Psoas muscle (tissue), 8 donors: ENCODE results near the gene SLC7A6. TPM values are rescaled to one million over a fixed set of nuclear protein-coding genes. Genes with fewer than 3 reads are reported as not detected.

Experiments
- ATAC-seq, 4 donors: fragments of 200-7000 bp; cut with Tn5 transposase; one replicate each; pipeline ENCODE4 v1.9.1; 2020; ENCODE audit warnings: moderate library complexity in 3 of 4, mild to moderate bottlenecking in 2 of 4
- DNase-seq, 2 donors: peaks; one replicate each; pipeline ENCODE4 v3.0.0-alpha.2; 2020
- H3K27ac ChIP-seq: fragments of 200-600 bp; one replicate; pipeline ENCODE4 v1.8.0; 2022
- H3K27me3 ChIP-seq, 3 donors: fragments of 200-600 bp in 1 of 3; one replicate each; pipeline versions ENCODE4 v1.6.1 to v1.8.0; 2013 to 2022; ENCODE audit warnings: low read length in 2 of 3, mild to moderate bottlenecking in 2 of 3, moderate library complexity in 1 of 3; ENCODE audit not compliant: insufficient read depth in 3 of 3
- H3K36me3 ChIP-seq, 2 donors: fragments of 200-600 bp in 1 of 2; one replicate each; pipeline versions ENCODE4 v1.6.1 to v1.8.0; 2013 to 2022; ENCODE audit warnings: low read depth in 1 of 2, mild to moderate bottlenecking in 1 of 2, moderate library complexity in 1 of 2; ENCODE audit not compliant: insufficient read depth in 1 of 2
- H3K4me1 ChIP-seq: fragments of 200-600 bp; one replicate; pipeline ENCODE4 v1.8.0; 2022
- H3K4me3 ChIP-seq: fragments of 200-600 bp; one replicate; pipeline ENCODE4 v1.8.0; 2022; ENCODE audit warnings: mild to moderate bottlenecking
- H3K9me3 ChIP-seq: fragments of 200-600 bp; one replicate; pipeline ENCODE4 v1.8.0; 2022
- WGBS, 3 donors: extraction: QIAGEN DNeasy Blood & Tissue Kit; methylation state at CpG; one replicate each; pipeline versions ENCODE4 v1.1.6 to v1.1.7; 2013; 5-methylcytosine and 5-hydroxymethylcytosine counted together
- intact Hi-C, 2 donors: fragments of 100-400 bp; cut with DNase I; formaldehyde crosslinking; loops; one replicate each; pipeline versions ENCODE4 v1.11.0 to v1.14.2; 2022
- polyA plus RNA-seq, 3 donors: library from polyadenylated mRNA; stranded (reverse); fragments of 200-250 nt; gene quantifications; one replicate each; pipeline ENCODE4 v1.2.3, GENCODE V29; 2013
- total RNA-seq, 4 donors: library from RNA; stranded (reverse); fragmentation: NEBNext Ultra II Directional in 2 of 4; extraction: Animal tissue kit (Norgen Biotek cat#: 25700) in 2 of 4; gene quantifications; one replicate each; pipeline versions ENCODE4 v1.2.1 to v1.2.4, GENCODE V29; 2021 to 2023
- TF ChIP-seq, protein P1 (sequence below): fragments of 200-600 bp; IDR thresholded peaks from one replicate; pipeline ENCODE4 v1.8.0; 2022; ENCODE audit warnings: antibody characterized with exemption
- donor health status: healthy with polysubstance abuse.
- donor health status: DM: no; HTN: no; CAD: no; lungs with moderate emphysema.
- donor health status: Bipolar disorder and iron deficiency.
- donor health status: healthy.
- donor health status: DM: yes; HTN: yes; CAD: no.
- donor health status: DM: no; HTN: no; CAD: no.
- donor health status: DM: no; HTN: no; CAD: no.
- donor health status: DM: yes; HTN: yes; CAD: no.

Gene SLC7A6
- total and polyA plus RNA-seq, 7 donors, result 9.2 to 217 (median 48.7) TPM

DNA sequence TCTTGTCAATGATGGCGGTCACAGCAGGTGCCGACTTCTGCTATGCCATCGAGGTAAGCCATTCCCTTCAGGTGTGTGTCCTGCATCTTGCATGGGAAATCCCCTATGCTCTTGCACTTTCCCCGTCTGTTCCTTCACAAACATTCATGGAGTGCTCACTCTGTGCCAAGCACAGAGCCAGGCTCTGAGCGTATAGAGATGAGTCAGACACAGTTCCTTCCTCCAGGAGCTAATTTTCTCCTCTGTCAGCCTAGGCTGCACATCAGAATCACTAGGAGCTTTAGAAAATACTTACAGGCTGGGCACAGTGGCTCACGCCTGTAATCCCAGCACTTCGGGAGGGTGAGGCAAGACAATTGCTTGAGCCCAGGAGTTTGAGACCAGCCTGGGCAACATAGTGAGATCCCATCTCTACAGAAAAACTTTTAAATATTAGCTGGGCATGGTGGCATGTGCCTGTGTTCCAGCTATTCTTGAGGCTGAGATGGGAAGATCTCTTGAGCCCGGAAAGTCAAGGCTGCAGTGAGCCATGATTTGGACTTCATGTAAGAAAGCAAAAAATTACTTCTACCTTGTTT is 60.5 kb downstream of the SLC7A6 start:
- H3K4me1 ChIP-seq, result no peaks in the 10 kb centered on the region
- DNase-seq (no peak), ATAC-seq (no peak)
- no peaks in the 10 kb centered on the region for H3K27me3 ChIP-seq
- TF ChIP-seq, protein P1, sequence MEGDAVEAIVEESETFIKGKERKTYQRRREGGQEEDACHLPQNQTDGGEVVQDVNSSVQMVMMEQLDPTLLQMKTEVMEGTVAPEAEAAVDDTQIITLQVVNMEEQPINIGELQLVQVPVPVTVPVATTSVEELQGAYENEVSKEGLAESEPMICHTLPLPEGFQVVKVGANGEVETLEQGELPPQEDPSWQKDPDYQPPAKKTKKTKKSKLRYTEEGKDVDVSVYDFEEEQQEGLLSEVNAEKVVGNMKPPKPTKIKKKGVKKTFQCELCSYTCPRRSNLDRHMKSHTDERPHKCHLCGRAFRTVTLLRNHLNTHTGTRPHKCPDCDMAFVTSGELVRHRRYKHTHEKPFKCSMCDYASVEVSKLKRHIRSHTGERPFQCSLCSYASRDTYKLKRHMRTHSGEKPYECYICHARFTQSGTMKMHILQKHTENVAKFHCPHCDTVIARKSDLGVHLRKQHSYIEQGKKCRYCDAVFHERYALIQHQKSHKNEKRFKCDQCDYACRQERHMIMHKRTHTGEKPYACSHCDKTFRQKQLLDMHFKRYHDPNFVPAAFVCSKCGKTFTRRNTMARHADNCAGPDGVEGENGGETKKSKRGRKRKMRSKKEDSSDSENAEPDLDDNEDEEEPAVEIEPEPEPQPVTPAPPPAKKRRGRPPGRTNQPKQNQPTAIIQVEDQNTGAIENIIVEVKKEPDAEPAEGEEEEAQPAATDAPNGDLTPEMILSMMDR, result no peak
- H3K9me3 ChIP-seq, result no peaks in the 10 kb centered on the region
- H3K4me3 ChIP-seq, result no peak overlapping the region
- intact Hi-C loops, result loop anchor here in 1 of 2 donors (5.0 kb wide), 1 partner anchor 63 kb away; the partner anchor contains the start of gene SLC7A6
- WGBS, 3 donors, result 89 to 93% (median 89%) methylated on average over 8 of the region's 8 CpGs
- peaks cover 9 to 80% of the 10 kb centered on the region in 2 donors for H3K36me3 ChIP-seq
- no peak overlapping the region for H3K27ac ChIP-seq

DNA sequence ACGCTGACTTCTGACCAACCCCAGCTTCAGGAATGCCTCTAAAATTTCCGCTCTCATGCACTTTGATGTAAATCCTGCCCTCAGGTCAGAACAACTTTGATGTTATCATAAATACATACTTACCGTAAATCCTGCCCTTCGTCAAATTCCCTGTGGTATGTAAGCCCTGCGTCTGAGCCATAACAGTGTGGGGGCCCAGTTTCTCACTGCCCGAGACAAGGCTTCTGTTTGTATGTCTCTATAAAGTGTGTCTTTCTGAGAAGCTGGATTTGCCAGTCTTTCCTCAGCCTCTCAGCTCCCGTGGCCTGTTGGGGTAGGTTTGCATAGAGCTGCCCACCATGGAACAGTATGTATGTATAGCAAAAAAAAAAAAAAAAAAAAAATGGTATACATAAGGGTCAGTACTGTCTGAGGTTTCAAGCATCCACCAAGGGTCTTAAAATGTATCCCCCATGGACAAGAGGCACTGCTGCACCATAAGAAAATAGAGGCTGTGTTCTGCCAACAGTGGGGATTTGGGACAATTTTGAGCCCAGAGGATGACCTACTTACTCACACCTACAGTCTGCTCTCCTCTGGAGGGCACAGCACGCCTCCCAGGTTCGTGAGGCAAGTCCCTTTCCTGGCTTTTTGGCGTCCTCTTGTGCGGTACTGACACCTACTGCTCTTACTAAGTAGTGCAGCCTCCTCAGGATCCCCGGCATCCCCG is 64.0 kb downstream of the SLC7A6 start:
- Histone ChIP-seq H3K27ac (no peak overlapping the region), H3K9me3 (no peaks in the 10 kb centered on the region), H3K4me3 (no peak overlapping the region), H3K4me1 (peaks cover 12% of the 10 kb centered on the region), H3K27me3 (no peaks in the 10 kb centered on the region), H3K36me3 (peaks cover 9 to 81% of the 10 kb centered on the region in 2 donors)
- DNase-seq (peak; percentile 71 to 87), ATAC-seq (peak; percentile 95 to 97 (median 96))
- TF ChIP-seq, protein P1, result peak; percentile 96
- 39 to 41% (median 40%) methylated on average over 13 of the region's 13 CpGs for WGBS, 3 donors
- intact Hi-C loops, result loop anchor here (1.0 to 5.0 kb wide), 4 partner anchors 66 to 88 kb away; partner anchors contain the start of gene SLC7A6 (in 1 of the 2)

DNA sequence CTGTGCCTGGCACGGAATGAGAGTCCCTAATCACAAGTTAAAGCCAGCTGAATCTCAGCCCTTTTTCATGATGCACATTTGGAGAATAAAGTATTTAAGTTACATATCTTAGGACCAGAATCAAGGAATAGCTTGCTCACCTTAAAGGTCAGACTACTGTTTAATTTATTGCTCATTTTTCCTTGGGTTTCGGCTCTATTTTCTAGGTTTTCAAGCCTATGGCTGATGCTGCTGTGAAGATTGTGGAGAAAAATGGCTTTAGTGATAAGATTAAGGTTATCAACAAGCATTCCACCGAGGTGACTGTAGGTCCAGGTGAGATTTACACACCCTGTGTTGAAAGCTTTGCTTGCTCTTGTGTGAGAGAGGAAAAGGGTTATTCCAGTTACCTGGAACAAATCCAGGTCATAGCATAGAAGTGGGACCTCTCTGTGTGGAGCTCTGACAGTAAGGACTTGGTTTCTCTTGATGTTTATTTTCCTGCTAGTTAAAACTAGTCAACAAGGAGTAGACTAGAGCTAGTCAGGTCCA is 64.6 kb downstream of the SLC7A6 start:
- intact Hi-C loops, result loop anchor here (1.0 to 5.0 kb wide), 4 partner anchors 67 to 89 kb away; partner anchors contain the start of gene SLC7A6 (in 1 of the 2)
- peaks cover 9 to 77% of the 10 kb centered on the region in 2 donors for H3K36me3 ChIP-seq
- 41 to 54% (median 44%) methylated on average over 3 of the region's 3 CpGs for WGBS, 3 donors

DNA sequence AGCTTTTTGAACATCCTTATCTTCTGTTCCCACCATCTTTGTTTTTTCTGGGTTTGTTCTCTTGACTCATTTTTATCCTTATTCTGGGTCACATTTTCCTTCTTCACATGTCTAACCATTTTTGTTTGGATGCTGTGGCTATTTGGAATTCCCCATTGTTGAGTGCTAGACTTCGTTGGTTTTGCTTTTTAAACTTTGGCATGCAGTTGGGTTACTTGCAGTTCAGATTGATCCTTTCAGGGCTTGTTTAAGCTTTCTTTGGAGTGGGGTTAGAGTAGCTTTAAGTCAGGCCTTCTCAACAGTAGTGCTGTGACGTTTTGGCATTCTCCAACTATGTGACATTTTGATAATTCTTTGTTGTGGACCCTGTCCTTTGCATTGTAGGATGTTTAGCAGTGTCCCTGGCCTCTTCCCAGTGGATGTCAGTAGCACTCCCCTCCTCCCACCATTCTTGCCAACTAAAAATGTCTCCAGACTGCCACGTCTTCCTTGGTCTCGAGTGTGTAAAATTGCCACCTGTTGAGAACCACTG is 67.6 kb downstream of the SLC7A6 start:
- no peaks in the 10 kb centered on the region for H3K27me3 ChIP-seq
- intact Hi-C loops, result no loop called here
- no peak overlapping the region for H3K4me3 ChIP-seq
- peaks cover 0 to 56% of the 10 kb centered on the region in 2 donors for H3K36me3 ChIP-seq
- DNase-seq (no peak), ATAC-seq (no peak)
- peak overlapping the region; percentile 56 for H3K27ac ChIP-seq
- H3K4me1 ChIP-seq, result peaks cover 28% of the 10 kb centered on the region
- 18 to 37% (median 19%) methylated on average over 4 of the region's 4 CpGs for WGBS, 3 donors
- TF ChIP-seq, protein P1, result no peak
- H3K9me3 ChIP-seq, result no peaks in the 10 kb centered on the region

More for the DNA sequence above, 64.6 kb downstream of the SLC7A6 start:
- no peak for DNase-seq
- no peaks in the 10 kb centered on the region for H3K27me3 ChIP-seq
- no peak for ATAC-seq
- no peaks in the 10 kb centered on the region for H3K9me3 ChIP-seq
- no peak overlapping the region for H3K27ac ChIP-seq
- no peak overlapping the region for H3K4me3 ChIP-seq
- peaks cover 19% of the 10 kb centered on the region for H3K4me1 ChIP-seq
- TF ChIP-seq, protein P1, result no peak
